ENCODE measurements around the gene RTP5.

Gene RTP5

GRCh38 chr2:241844066-241844728, 25.3 kb upstream of the RTP5 start:
- H3K4me1 ChIP-seq (ENCODE audit: insufficient read depth, poor library complexity, severe bottlenecking): no peaks in the 10 kb centered on the region
- peak; percentile 83 for ATAC-seq (ENCODE audit: low read depth)
- TF ChIP-seq CTCF (IDR thresholded peaks at IDR 0.05; ENCODE audit: poor library complexity, severe bottlenecking): peak; percentile 12
- no peak overlapping the region for H3K27ac ChIP-seq (ENCODE audit: poor library complexity, severe bottlenecking)
- H3K9me3 ChIP-seq (ENCODE audit: severe bottlenecking): no peaks in the 10 kb centered on the region
- no peaks in the 10 kb centered on the region for H3K36me3 ChIP-seq (ENCODE audit: low read depth)
- peaks cover 16% of the 10 kb centered on the region for H3K27me3 ChIP-seq (ENCODE audit: insufficient read depth, poor library complexity, severe bottlenecking)
- peak overlapping the region; percentile 16 for H3K4me3 ChIP-seq (ENCODE audit: severe bottlenecking)
- peak; percentile 45 for DNase-seq (ENCODE audit: low spot score)

- no peaks in the 10 kb centered on the region for H3K36me3 ChIP-seq (ENCODE audit: low read depth)
- H3K4me1 ChIP-seq (ENCODE audit: insufficient read depth, poor library complexity, severe bottlenecking): no peaks in the 10 kb centered on the region
- no peak for ATAC-seq (ENCODE audit: low read depth)
- no peaks in the 10 kb centered on the region for H3K9me3 ChIP-seq (ENCODE audit: severe bottlenecking)
- H3K4me3 ChIP-seq (ENCODE audit: severe bottlenecking): no peak overlapping the region
- no peak for DNase-seq (ENCODE audit: low spot score)
- no peak overlapping the region for H3K27ac ChIP-seq (ENCODE audit: poor library complexity, severe bottlenecking)
- H3K27me3 ChIP-seq (ENCODE audit: insufficient read depth, poor library complexity, severe bottlenecking): peaks cover 16% of the 10 kb centered on the region
- TF ChIP-seq CTCF (IDR thresholded peaks at IDR 0.05; ENCODE audit: poor library complexity, severe bottlenecking): no peak
Measured at GRCh38 chr2:241844831-241845578, 24.5 kb upstream of the RTP5 start.

DNA sequence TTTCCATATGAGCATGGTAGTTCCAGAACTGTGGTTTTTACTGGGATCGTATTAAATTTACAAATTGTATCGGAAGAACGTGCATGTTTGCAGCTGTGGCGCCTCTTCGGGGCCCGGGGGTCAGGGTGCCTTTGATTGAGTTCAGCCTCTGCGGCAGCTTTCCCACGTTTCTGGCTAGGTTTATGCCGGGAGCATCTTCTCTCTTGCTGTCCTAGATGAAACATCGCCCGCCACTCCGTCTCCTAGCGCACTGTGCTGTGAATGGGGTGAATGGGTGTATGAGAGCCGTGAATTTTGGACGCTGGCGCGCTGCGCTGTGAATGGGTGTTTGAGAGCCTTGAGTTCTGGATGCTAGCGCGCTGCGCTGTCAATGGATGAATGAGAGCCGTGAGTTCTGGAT, 23.1 kb upstream of the RTP5 start:
- ATAC-seq (ENCODE audit: low read depth): no peak
- no peaks in the 10 kb centered on the region for H3K36me3 ChIP-seq (ENCODE audit: low read depth)
- no peak for TF ChIP-seq CTCF (IDR thresholded peaks at IDR 0.05; ENCODE audit: poor library complexity, severe bottlenecking)
- H3K4me3 ChIP-seq (ENCODE audit: severe bottlenecking): no peak overlapping the region
- no peaks in the 10 kb centered on the region for H3K4me1 ChIP-seq (ENCODE audit: insufficient read depth, poor library complexity, severe bottlenecking)
- H3K9me3 ChIP-seq (ENCODE audit: severe bottlenecking): no peaks in the 10 kb centered on the region
- no peak overlapping the region for H3K27ac ChIP-seq (ENCODE audit: poor library complexity, severe bottlenecking)
- no peak for DNase-seq (ENCODE audit: low spot score)
- H3K27me3 ChIP-seq (ENCODE audit: insufficient read depth, poor library complexity, severe bottlenecking): peaks cover 16% of the 10 kb centered on the region

DNA sequence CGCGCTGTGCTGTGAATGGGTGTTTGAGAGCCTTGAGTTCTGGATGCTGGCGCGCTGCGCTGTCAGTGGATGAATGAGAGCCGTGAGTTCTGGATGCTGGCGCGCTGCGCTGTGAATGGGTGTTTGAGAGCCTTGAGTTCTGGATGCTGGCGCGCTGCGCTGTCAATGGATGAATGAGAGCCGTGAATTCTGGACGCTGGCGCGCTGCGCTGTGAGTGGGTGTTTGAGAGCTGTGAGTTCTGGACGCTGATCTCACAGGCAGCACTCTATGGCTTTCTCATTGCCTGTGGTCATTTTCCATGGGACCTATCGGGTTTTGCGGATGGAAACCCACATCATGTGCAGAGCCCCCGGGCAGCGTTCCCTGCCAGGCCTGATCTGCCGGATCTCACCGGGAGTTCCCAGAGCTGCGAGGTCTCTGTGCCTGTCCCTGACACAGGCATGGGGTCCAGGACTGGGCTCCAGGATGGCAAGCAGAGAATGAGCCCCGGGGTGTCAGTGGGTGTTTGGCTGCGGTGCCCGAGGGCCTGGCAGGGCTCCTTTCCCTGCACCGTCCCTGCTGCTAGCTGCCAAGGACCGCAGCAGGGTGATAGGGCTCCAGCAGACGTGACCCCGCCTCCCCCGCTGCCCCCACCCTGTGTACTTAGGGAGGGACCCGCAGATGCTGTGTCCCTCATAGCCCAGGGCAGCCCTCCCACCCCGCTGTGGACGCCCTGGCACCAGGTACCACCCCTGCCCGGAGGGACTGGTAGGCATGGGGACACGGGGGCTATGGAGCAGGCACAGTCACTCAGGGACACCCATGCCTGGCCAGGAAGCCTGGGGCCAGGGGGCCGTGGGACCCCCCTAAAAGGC, 20.5 kb upstream of the RTP5 start:
- no peaks in the 10 kb centered on the region for H3K36me3 ChIP-seq (ENCODE audit: low read depth)
- DNase-seq (ENCODE audit: low spot score): no peak
- no peaks in the 10 kb centered on the region for H3K4me1 ChIP-seq (ENCODE audit: insufficient read depth, poor library complexity, severe bottlenecking)
- H3K27ac ChIP-seq (ENCODE audit: poor library complexity, severe bottlenecking): no peak overlapping the region
- peaks cover 16% of the 10 kb centered on the region for H3K27me3 ChIP-seq (ENCODE audit: insufficient read depth, poor library complexity, severe bottlenecking)
- H3K4me3 ChIP-seq (ENCODE audit: severe bottlenecking): no peak overlapping the region
- no peaks in the 10 kb centered on the region for H3K9me3 ChIP-seq (ENCODE audit: severe bottlenecking)
- no peak for TF ChIP-seq CTCF (IDR thresholded peaks at IDR 0.05; ENCODE audit: poor library complexity, severe bottlenecking)
- no peak for ATAC-seq (ENCODE audit: low read depth)

Data from RWPE2 (cell line).